ENCODE measurements around the gene DUSP28. TPM values are rescaled to one million over a fixed set of nuclear protein-coding genes. Genes with fewer than 3 reads are reported as not detected.

Gene DUSP28
- total and polyA plus RNA-seq, 4 donors: 1.9 to 4.1 (median 3.0) TPM

GRCh38 chr2:240539906-240540305 is 20.3 kb upstream of the DUSP28 start:
- DNase-seq (ENCODE audit: low spot score): no peak
- Histone ChIP-seq H3K9ac (ENCODE audit: low read depth in 1 of 2, low read length in 2 of 2) (no peak overlapping the region), H3K27ac (ENCODE audit: low read depth in 1 of 2, low read length in 2 of 2) (no peak overlapping the region), H3K9me3 (ENCODE audit: control insufficient read depth in 4 of 4, low read length in 3 of 4) (no peaks in the 10 kb centered on the region), H3K27me3 (ENCODE audit: control insufficient read depth in 4 of 4, insufficient read depth in 4 of 4, low read length in 3 of 4) (no peaks in the 10 kb centered on the region), H3K4me1 (ENCODE audit: control insufficient read depth in 4 of 4, insufficient read depth in 4 of 4, low read length in 3 of 4) (no peaks in the 10 kb centered on the region), H3K36me3 (ENCODE audit: control insufficient read depth in 4 of 4, insufficient read depth in 3 of 4, low read depth in 1 of 4, low read length in 3 of 4) (peaks cover 6 to 12% (median 10%) of the 10 kb centered on the region in 4 donors), H3K4me3 (ENCODE audit: low read depth in 1 of 3, low read length in 3 of 3) (no peak overlapping the region)
- TF ChIP-seq SP1 (IDR thresholded peaks at IDR 0.05): no peak
- TF ChIP-seq ATF3 (IDR thresholded peaks at IDR 0.05): no peak
- TF ChIP-seq GABPA (IDR thresholded peaks at IDR 0.05 in 1 of 2, conservative IDR thresholded peaks at IDR 0.05 in 1 of 2): no peak
- no peak for TF ChIP-seq CTCF (IDR thresholded peaks at IDR 0.05; ENCODE audit: low read depth, low read length, missing input control)
- no peak for TF ChIP-seq RXRA (IDR thresholded peaks at IDR 0.05)
- no peak for TF ChIP-seq NR2F2 (IDR thresholded peaks at IDR 0.05)
- no peak for TF ChIP-seq REST (IDR thresholded peaks at IDR 0.05)
- TF ChIP-seq YY1 (IDR thresholded peaks at IDR 0.05): no peak
- no peak for TF ChIP-seq FOXA1 (IDR thresholded peaks at IDR 0.05)

- WGBS: 97% methylated on average over 4 of the region's 4 CpGs
- no peaks in the 10 kb centered on the region for H3K4me1 ChIP-seq (ENCODE audit: control insufficient read depth in 4 of 4, insufficient read depth in 4 of 4, low read length in 3 of 4)
- TF ChIP-seq JUND (IDR thresholded peaks at IDR 0.05) (no peak), YY1 (IDR thresholded peaks at IDR 0.05) (no peak), NR2F2 (IDR thresholded peaks at IDR 0.05) (no peak), EGR1 (IDR thresholded peaks at IDR 0.05; ENCODE audit: low read depth in 2 of 2) (no peak), RXRA (IDR thresholded peaks at IDR 0.05) (no peak), RAD21 (IDR thresholded peaks at IDR 0.05) (no peak), CTCF (IDR thresholded peaks at IDR 0.05; ENCODE audit: low read depth, low read length, missing input control) (no peak), SP1 (IDR thresholded peaks at IDR 0.05) (no peak), FOXA2 (IDR thresholded peaks at IDR 0.05) (no peak), ATF3 (IDR thresholded peaks at IDR 0.05) (no peak), ZBTB33 (IDR thresholded peaks at IDR 0.05) (no peak), TAF1 (conservative IDR thresholded peaks at IDR 0.05) (no peak), HNF4G (IDR thresholded peaks at IDR 0.05) (no peak), MAX (IDR thresholded peaks at IDR 0.05) (no peak), HNF4A (conservative IDR thresholded peaks at IDR 0.05) (no peak), FOXA1 (IDR thresholded peaks at IDR 0.05) (no peak)
These were observed 8.9 kb upstream of the DUSP28 start for GRCh38 chr2:240551288-240551687.

More at GRCh38 chr2:240551288-240551687, 8.9 kb upstream of the DUSP28 start:
- H3K27me3 ChIP-seq (ENCODE audit: control insufficient read depth in 4 of 4, insufficient read depth in 4 of 4, low read length in 3 of 4): no peaks in the 10 kb centered on the region
- no peak overlapping the region for H3K4me3 ChIP-seq (ENCODE audit: low read depth in 1 of 3, low read length in 3 of 3)
- H3K9ac ChIP-seq (ENCODE audit: low read depth in 1 of 2, low read length in 2 of 2): no peak overlapping the region
- H3K36me3 ChIP-seq (ENCODE audit: control insufficient read depth in 4 of 4, insufficient read depth in 3 of 4, low read depth in 1 of 4, low read length in 3 of 4): peaks cover 0 to 5% (median 3%) of the 10 kb centered on the region in 4 donors
- no peak overlapping the region for H3K27ac ChIP-seq (ENCODE audit: low read depth in 1 of 2, low read length in 2 of 2)
- H3K9me3 ChIP-seq (ENCODE audit: control insufficient read depth in 4 of 4, low read length in 3 of 4): no peaks in the 10 kb centered on the region
- no peak for DNase-seq (ENCODE audit: low spot score)
